AG20443 (cell line): ENCODE measurements around the gene PSMD9.
"Not testable (repeated sequence)": the region's sequence is repeated elsewhere in the genome, so short reads cannot be mapped to it uniquely, and the experiment has no call there.

ENCODE experiments used
- DNase-seq: peaks from one replicate; pipeline ENCODE4 v3.0.0; 2012; ENCODE audit warnings: low spot score, mixed read lengths

The PSMD9 gene

GRCh38 chr12:121873216-121873569 is 15.4 kb upstream of the PSMD9 start:
- DNase-seq: no peak

- DNase-seq: no peak
Measured at GRCh38 chr12:121874071-121874470, 14.5 kb upstream of the PSMD9 start.

GRCh38 chr12:121875582-121875981 is 13.0 kb upstream of the PSMD9 start:
- DNase-seq: no peak

GRCh38 chr12:121876080-121876447 is 12.5 kb upstream of the PSMD9 start:
- not testable (repeated sequence) for DNase-seq

GRCh38 chr12:121883315-121883660 is 5.3 kb upstream of the PSMD9 start:
- DNase-seq: no peak

- not testable (repeated sequence) for DNase-seq
Measured at GRCh38 chr12:121885129-121885528, 3.5 kb upstream of the PSMD9 start.

- DNase-seq: no peak
Measured at GRCh38 chr12:121888083-121888477, 510 bp upstream of the PSMD9 start.

GRCh38 chr12:121889274-121889624 is 659 bp downstream of the PSMD9 start:
- DNase-seq: no peak

GRCh38 chr12:121889661-121890060 is 1.1 kb downstream of the PSMD9 start:
- peak; percentile 33 for DNase-seq

GRCh38 chr12:121892673-121893561 is 4.3 kb downstream of the PSMD9 start:
- DNase-seq: no peak

GRCh38 chr12:121893961-121894460 is 5.4 kb downstream of the PSMD9 start:
- DNase-seq: peak; percentile 77

- no peak for DNase-seq
Measured at GRCh38 chr12:121894633-121895032, 6.0 kb downstream of the PSMD9 start.

- DNase-seq: no peak
Measured at GRCh38 chr12:121898287-121898686, 9.7 kb downstream of the PSMD9 start.

- DNase-seq: no peak
Measured at GRCh38 chr12:121899590-121899989, 11.0 kb downstream of the PSMD9 start.

GRCh38 chr12:121903202-121903601 is 14.6 kb downstream of the PSMD9 start:
- DNase-seq: no peak

- DNase-seq: no peak
Measured at GRCh38 chr12:121905746-121906145, 17.2 kb downstream of the PSMD9 start.

- DNase-seq: peak; percentile 1
Measured at GRCh38 chr12:121908702-121909101, 20.1 kb downstream of the PSMD9 start.

- DNase-seq: no peak
Measured at GRCh38 chr12:121911824-121912585, 23.4 kb downstream of the PSMD9 start.

- no peak for DNase-seq
Measured at GRCh38 chr12:121915841-121916321, 27.3 kb downstream of the PSMD9 start.

GRCh38 chr12:121916719-121917118 is 28.1 kb downstream of the PSMD9 start:
- no peak for DNase-seq

- DNase-seq: peak; percentile 98
Measured at GRCh38 chr12:121917950-121918678, 29.5 kb downstream of the PSMD9 start, which contains the start of gene CFAP251. TSS of gene CFAP251 (plus strand) at chr12:121918592. CDS start at chr12:121921306, 2,714 bp downstream.

GRCh38 chr12:121918679-121919038 is 30.1 kb downstream of the PSMD9 start:
- no peak for DNase-seq
